ENCODE results near the gene NLRC5.
"Not testable (repeated sequence)": the region's sequence is repeated elsewhere in the genome, so short reads cannot be mapped to it uniquely, and the experiment has no call there.

Gene NLRC5

DNA sequence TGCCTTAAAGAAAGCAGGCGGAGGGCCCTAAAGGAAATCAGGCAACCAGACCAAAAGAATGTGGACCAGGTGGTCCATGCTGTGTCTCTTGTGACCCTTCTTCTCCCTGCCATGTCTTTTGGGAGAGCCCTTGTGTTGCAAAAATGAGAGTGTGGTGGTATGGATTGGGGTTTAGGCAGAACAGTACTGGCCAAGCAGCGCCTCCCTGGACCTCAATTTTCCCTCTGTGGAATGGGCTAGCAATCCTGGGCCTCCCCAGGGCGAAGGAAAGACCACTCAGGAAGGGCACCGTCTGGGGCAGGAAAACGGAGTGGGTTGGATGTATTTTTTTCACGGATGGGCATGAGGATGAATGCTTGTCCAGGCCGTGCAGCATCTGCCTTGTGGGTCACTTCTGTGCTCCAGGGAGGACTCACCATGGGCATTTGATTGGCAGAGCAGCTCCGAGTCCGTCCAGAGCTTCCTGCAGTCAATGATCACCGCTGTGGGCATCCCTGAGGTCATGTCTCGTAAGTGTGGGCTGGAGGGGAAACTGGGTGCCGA is 7.6 kb upstream of the NLRC5 start:
- no peak for DNase-seq (ENCODE audit: low read depth)

DNA sequence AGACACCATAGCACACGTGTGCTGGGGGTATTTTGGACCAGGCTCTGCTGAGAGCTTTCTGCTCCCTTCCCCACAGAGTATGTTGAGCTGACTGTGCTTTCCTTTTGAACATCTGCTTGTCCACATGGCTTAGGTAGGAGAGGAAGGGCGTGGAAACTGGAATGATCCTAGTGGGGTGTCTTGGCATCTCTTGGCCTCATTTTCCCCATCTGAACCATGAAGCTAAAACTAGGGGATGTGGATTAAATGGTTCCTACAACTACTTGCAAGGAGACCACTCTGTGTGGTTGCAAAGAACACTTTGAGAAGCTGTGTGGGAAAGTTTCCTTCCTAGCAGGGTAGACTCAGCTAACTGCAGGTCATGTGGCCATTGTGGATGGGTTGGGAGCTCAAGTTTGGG is 6.7 kb upstream of the NLRC5 start:
- DNase-seq (ENCODE audit: low read depth), result no peak

DNA sequence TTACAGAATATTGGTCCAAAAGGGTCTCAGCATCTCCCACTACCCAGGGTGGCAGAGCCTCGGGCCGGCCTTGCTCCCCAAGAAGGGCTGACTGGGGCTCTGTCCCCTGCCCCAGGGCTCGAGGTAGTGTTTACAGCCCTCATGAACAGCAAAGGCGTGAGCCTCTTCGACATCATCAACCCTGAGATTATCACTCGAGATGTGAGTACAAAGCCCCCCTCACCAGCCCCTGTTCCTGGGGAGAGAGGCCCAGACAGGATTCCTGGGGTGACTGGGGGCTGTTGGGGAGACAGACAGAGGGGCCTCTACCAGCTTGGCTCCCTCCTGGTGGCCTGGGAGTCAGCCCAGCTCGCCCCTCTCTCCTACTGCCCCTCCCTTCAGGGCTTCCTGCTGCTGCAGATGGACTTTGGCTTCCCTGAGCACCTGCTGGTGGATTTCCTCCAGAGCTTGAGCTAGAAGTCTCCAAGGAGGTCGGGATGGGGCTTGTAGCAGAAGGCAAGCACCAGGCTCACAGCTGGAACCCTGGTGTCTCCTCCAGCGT is 6.1 kb upstream of the NLRC5 start:
- no peak for DNase-seq (ENCODE audit: low read depth)

DNA sequence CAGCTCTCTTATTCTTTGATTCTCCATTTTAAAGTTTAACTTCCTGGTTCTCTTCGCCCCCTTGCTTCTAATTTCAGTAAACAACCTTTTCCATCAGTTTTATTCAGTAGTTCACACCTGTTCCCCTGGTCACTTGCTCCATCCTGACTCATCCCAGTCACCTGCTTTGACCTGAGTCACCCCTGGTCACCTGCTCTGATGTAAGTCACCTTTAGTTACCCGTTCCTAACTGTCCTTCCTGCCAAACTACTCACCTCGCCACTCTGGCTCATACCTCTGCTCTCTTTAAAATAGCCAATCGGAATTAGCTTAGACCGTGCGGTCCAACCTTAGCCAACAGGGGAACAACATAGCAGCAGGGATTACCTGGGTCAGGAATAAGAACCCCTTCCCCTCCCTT is 4.7 kb upstream of the NLRC5 start:
- DNase-seq (ENCODE audit: low read depth), result no peak

DNA sequence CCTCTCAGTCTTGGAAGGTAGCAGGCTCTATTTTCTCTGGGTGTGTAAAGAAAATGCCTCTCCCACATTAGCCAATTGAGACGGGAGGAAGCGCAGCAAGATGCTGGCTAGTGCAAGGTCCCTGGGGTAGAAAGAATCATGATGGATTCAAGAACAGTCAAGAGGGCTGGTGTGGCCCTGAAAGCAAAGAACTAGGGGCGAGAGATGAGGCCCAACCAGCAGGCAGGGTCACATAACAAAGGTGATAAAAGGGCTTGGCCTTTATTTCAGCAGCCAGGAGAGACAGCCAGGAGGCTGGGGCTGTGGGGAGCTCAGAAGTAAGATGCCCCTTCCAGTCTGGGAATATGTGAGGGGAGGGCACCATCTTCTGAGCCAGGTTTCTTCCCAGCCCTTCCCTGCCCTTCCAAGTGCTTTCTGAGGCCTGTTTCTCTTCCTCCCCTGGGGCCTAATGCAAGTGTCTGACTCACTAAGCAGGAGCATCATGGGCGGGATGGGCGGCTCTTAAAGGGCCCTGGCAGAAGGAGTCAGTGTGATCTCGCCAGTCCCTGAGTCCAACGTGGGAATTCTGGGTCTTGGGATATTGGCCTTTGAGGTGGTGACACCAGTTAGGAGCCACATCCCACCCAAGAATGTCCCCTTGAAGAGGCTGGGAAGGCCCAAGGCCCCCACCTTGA is 3.9 kb upstream of the NLRC5 start:
- DNase-seq (ENCODE audit: low read depth), result peak; percentile 77

DNA sequence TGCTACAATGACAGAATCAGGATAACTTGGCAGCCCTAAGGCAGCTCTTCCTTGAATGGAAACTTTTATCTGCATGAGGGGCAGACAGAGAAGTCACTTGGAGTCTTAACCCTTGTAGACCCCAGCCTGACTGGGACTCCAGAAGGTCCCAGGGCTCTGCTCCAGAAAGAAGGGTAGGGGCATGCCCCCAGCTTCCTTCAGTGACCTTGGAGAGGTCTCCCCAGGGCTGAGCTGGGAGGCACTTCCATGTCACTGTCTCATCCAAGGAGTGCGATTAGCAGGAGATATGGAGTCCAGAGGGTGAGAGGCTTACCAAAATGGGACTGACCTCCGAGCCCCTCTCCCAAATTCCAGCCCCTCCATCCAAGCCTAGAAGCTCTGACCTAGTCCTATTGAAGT is 3.4 kb upstream of the NLRC5 start:
- no peak for DNase-seq (ENCODE audit: low read depth)

DNA sequence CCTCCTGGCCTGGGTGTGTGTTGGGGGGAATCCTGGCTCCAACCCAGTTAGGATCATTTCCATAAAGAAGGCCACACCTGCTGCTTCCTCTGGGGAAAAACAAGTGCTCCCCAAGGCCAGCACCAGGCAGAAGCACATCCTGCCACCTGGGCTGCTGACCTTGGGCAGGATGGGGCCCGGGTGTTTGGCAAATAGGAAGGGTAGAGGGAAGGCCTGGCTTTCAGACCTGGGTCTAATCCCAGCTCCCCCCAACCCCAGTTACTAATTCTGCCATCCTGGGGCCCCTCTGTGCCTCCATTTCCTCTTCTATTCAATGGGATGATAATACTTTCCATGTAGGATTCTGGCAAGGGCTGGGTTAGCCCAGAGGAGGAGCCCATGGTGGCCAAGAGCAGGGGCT is 3.0 kb upstream of the NLRC5 start:
- no peak for DNase-seq (ENCODE audit: low read depth)

DNA sequence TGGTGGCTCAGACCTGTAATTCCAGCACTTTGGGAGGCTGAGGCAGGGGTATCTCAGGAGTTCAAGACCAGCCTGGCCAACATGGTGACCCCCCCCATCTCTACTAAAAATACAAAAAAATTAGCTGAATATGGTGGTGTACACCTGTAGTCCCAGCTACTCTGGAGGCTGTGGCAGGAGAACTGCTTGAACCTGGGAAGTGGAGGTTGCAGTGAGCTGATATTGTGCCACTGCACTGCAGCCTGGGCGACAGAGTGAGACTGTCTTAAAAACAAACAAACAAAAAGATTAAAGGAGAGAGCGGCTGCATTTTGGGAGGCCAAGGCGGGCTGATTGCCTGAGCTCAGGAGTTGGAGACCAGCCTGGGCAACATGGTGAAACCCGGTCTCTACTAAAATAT is 2.4 kb upstream of the NLRC5 start:
- not testable (repeated sequence) for DNase-seq (ENCODE audit: low read depth)

DNA sequence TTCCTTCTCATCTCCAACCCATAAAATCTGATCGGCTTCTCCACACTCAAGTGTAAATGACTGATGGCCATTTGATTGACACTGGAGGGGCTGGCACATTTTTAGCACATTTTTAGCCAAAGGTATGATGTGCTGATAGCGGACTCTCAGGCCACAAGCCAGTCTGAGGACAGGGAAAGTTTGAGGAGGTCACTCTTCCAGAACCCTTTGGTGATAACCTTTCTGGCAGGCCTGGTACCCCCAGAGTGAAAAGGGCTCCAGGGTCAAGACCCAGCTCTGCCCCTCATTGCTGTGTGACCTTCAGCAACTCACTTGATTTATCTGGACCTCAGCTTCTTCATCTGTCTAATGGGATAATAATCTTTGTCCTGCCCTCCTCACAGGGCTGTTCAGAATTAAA is 1.7 kb upstream of the NLRC5 start:
- no peak for DNase-seq (ENCODE audit: low read depth)

DNA sequence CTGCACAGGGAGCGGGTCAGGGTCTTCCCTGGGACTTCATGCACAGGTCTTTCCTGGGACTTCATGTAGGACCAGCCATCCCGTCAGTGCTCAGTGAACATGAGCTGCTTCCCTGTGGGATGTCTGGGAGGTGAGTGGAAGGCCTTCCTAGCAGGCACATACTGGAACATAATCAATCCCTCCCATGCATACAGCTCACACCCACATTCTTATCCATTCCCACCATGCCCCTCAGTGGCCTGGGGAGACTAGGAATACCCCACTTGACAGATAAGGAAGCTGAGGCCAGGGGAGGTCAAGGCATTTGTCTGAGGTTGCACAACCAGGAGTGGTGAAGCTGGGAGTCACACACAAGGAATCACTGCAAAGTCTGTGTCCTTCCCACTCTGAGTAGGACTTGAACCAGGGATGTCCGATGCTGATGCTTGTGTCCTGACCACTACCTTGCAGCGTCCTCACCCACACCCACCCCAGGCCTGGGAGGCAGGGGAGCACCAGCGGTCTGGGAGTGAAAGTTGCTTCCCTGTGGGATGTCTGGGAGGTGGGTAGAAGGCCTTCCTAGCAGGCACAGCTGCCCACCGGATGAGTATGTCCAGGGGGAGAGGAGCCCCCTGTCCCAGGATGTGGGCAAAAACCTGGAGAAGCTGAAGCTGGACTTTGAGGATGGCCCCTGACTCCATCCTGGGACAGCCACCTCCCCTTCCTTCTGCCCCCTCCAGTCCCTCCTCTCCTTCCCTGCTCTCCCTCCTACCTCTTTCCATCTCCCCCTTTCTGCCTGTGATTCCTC is 1.0 kb upstream of the NLRC5 start:
- no peak for DNase-seq (ENCODE audit: low read depth)

DNA sequence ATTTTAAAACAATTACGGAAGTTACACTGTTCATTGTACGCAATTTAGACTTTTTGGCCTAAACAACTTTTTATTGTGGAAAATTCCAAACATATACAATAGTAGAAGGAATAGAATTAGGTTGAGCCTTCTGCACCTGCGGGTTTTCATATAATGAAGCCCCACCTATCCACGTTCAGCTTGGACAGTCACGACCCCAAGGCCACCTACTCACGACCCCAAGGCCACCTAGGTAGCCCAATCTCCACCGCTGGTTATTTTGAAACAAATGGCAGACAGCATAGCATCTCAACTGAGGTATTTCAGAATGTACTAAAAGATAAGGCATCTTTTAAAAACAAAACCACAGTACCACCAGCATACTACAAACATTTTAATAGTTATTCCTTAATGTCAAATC is 631 bp downstream of the NLRC5 start:
- DNase-seq (ENCODE audit: low read depth), result no peak

DNA sequence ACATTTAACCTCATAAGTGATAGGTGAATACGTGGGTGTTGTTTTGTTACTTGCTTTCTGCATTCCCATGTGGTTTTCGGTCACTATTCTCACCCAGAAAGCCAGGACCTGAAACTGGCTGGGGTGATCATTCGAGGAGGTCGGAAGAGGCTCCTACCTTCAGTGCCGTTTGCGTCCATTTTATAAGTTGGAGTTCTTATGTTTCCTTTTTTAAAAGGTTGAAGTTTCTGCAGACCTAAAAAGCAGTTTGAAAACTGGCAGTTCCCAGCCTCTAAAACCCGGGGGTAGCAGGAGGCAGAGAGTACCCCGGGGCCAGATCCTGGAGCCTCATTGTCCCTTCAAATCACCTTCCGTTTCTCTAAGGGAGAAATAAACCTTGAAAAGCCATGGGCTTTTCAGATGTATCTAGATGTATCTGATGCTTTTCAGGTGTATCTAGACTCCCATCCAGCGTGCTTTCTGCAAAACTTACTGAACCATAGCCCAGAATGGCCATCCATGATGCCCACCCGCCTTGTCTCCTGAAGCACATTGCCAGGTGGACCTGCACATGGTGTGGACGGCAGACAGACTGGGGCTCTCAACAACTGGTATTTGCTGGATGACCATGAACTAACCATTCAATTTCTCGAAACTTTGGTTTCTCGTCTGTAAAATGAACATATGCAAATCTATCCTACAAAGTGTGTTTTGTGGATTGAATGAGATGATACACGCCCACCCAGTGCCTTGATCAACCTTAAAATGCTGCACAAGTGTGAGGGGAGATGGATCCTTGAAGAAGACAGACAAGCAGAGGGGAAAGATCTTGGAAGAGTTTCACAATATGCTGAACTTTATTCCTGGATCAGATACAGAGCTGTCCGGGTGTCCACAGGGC is 1.3 kb downstream of the NLRC5 start:
- no peak for DNase-seq (ENCODE audit: low read depth)

DNA sequence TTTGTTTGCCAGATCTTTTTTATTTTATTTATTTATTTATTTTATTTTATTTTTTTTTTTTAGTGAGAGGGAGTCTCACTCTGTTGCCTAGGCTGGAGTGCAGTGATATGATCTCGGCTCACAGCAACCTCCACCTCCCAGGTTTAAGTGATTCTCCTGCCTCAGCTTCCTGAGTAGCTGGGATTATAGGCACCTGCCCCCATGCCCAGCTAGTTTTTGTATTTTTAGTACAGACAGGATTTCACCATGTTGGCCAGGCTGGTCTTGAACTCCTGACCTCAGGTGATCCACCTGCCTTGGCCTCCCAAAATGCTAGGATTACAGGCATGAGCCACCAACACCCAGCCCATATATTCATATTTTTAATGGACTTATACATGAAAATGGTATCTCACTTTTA is 3.1 kb downstream of the NLRC5 start:
- DNase-seq (ENCODE audit: low read depth), result not testable (repeated sequence)

DNA sequence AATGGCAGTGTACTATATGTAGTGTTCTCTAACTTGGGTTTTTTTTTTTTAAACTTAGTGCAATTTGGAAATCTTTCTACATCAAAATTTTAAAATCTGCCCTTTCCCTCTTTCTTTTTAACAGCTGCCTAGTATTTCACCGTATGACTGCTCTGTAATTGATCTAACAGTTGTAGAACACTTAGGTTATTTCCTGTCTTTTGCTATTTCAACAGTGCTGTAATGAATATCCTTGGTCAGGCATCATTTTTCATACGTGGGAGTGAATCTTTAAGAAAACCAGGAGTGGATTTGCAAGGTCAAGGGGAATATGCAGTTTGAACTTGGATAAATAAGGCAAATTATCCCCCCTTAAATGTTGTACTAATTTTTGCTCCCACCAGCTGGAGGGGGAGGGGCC is 3.8 kb downstream of the NLRC5 start:
- DNase-seq (ENCODE audit: low read depth), result no peak

DNA sequence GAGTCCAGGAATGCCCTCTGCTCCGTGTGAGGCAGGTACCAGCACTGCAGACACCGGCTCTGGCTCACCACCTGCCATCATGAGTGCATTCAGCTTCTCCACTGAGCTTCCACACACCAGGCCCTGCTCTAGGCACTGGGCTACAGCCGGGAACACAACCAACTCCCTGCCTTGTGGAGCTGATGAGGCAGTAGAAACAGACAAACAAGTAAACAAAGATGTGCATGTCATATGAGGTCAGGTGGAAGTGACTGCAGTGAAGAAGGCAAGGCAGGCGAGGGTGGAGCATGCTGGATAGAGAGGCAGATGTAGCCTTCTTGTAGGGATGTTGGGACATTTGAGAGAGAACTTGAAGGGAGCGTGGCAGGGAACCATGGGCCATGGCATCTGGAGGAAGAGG is 5.0 kb downstream of the NLRC5 start:
- no peak for DNase-seq (ENCODE audit: low read depth)

DNA sequence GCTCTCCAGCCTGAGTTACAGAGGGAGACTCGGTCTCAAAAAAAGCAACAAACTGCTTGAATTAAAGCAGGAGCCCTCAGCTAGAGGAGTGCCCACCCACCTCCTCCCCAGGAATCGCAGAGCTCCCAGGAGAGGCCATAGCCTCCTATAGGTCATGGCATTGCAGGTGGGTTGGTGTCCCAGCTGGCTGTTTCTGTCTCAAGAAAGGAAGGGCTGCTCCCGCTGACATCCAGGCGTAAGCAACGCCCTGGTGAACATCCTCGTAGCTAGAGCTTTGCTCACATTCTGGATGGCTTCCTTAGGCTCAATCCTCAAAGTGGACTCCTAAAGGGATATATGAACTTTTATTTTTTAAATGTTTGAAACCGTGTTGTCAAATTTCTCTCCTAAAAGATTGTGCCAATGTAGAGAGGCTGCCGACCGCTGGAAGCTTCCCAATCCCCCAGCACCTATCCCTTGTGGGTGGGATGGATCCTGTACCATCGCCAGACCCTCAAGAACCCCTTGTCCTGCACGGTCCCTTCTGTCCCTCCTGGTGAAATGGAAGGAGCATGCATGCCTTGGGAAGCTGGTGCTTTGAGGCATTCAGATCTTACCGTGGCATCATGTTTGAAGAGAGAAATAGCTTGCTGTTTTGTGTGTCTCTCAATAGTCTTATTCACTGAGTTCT is 5.9 kb downstream of the NLRC5 start:
- no peak for DNase-seq (ENCODE audit: low read depth)

DNA sequence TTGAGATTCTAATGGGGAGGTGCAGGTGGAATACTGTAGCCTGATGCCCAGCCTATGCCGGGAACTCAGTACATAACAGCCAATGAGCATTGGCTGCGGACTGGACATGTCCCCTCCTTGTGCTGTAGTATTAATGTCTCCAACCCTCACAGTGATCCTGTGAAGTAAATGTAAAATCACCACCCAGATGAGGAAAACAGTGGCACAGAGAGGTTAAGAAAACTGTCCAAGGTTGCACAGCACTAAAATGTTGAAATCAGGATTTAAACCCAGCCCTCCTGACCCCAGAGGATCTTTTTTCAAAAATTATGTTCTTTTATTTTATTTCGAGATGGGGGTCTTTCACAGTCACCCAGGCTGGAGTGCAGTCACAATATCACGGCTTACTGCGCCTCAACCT is 7.9 kb downstream of the NLRC5 start:
- DNase-seq (ENCODE audit: low read depth), result no peak

DNA sequence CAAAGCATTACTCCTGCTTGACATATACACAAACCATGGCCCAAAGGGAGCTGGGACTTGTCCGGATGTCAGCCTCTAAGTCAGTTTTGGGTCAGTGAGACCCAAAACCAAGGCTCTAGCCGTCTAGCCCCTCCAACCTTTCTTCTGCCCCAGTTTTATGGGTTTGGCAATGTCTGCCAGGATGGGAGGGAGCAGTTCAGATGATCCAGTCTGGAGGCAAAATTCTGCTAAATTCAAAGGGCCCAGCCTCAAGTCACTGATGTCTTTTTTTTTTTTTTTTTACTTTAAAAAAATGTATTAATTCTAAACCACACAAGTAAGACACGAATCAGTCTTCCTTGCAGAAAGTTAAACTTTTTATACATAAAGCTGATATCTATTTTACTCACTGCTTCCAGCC is 8.6 kb downstream of the NLRC5 start:
- DNase-seq (ENCODE audit: low read depth), result no peak

DNA sequence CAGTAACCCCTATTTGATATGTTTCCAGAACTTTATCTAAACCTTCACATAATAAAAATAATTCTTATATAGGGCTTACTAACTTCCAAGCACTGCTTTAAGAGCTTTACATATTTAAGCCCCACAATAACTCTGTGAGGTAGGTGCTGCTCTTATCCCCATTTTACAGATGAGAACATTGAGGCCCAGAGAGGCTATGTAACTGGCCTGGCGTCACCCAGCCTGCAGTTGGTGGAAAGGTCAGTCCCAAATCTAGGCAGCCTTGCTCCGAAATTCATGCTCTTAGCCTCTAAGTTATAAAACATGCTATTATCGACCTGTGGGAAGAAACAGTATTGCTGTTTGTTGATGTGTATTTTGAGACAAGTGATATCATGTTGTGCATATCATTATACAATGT is 9.0 kb downstream of the NLRC5 start:
- no peak for DNase-seq (ENCODE audit: low read depth)

DNA sequence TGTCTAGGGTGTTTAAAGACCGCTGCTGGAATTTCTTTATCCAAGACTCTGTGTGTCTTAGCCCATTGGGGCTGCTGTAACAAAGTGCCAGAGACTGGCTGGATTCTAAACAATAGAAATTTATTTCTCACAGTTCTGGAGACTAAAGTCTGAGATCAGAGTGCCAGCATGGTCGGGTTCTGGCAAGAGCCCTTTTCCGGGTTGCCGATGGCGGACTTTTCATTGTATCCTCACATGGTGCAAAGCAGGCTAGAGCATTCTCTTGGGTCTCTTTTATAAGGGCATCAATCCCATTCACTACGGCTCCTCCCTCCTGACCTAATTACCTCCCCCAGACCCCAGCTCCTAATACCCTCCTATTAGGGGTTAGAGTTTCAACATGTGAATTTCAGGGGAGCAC is 9.5 kb downstream of the NLRC5 start:
- no peak for DNase-seq (ENCODE audit: low read depth)

DNA sequence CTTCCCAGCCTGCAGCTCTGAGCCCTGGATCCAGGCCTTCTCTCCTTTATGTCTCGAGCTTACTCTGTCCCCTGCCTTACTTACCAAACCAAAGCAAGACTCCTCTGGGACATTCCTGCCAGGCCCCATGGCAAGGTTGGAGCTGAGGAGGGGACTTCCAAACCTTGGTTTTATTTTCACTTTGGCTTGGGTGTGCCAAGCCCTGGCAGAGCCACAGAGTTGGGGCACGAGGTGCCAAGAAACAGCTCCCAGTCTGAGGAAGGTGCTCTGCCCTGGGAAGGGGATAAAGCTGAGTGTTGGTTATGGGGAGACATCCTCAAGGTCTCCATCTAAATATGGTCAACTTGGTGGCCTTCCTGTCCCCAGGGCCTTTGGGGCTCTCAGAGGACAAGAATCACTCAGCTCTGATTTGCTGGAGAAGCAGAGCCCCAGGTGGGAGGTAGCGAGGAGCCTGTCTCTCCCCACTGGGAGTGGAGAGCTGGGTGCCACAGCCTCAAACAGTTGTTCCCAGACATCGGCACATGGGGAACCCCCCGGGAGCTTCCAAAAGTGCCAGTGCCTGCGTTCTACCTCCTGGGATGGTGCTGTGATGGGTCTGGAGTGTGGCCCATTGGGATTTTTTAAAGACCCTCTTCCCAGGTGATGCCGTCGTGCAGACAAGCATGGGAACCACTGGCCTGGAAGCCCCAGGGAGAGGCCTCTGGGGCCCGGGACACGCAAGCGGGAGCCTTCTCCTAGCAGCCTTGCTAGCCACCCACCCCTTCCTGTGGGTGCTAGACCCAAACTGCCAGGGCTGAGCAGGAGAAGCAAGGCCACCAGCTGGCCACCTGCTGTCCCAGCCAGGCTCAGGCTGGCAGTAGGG is 10.3 kb downstream of the NLRC5 start:
- no peak for DNase-seq (ENCODE audit: low read depth)

All from HS-27A (cell line).